ENCODE measurements around the gene NABP1.

GRCh38 chr2:191635333-191636234 is 42.4 kb upstream of the NABP1 start:
- TF ChIP-seq, protein P1, sequence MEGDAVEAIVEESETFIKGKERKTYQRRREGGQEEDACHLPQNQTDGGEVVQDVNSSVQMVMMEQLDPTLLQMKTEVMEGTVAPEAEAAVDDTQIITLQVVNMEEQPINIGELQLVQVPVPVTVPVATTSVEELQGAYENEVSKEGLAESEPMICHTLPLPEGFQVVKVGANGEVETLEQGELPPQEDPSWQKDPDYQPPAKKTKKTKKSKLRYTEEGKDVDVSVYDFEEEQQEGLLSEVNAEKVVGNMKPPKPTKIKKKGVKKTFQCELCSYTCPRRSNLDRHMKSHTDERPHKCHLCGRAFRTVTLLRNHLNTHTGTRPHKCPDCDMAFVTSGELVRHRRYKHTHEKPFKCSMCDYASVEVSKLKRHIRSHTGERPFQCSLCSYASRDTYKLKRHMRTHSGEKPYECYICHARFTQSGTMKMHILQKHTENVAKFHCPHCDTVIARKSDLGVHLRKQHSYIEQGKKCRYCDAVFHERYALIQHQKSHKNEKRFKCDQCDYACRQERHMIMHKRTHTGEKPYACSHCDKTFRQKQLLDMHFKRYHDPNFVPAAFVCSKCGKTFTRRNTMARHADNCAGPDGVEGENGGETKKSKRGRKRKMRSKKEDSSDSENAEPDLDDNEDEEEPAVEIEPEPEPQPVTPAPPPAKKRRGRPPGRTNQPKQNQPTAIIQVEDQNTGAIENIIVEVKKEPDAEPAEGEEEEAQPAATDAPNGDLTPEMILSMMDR (conservative IDR thresholded peaks at IDR 0.05), result no peak
- no peak for TF ChIP-seq ZFX (IDR thresholded peaks at IDR 0.05)

Data from C4-2B (cell line).